Uterus (tissue), 2 donors: ENCODE data around the gene PTPN11.

Experiments used
- POLR2A ChIP-seq, 2 donors: fragments of 450-650 bp; IDR thresholded peaks; one replicate each; pipeline ENCODE4 v1.6.1; 2016; ENCODE audit warnings: antibody characterized with exemption in 2 of 2, mild to moderate bottlenecking in 1 of 2, moderate library complexity in 1 of 2
- TF ChIP-seq, protein P1 (sequence below), 4 experiments: fragments of 200-600 bp in 2 of 4; fragments of 450-650 bp in 2 of 4; sonication (generic) in 2 of 4; IDR thresholded peaks; one replicate each; pipeline ENCODE4 v1.5.1; 2016 to 2019; ENCODE audit warnings: antibody characterized with exemption in 4 of 4, mild to moderate bottlenecking in 2 of 4, moderate library complexity in 1 of 4

DNA sequence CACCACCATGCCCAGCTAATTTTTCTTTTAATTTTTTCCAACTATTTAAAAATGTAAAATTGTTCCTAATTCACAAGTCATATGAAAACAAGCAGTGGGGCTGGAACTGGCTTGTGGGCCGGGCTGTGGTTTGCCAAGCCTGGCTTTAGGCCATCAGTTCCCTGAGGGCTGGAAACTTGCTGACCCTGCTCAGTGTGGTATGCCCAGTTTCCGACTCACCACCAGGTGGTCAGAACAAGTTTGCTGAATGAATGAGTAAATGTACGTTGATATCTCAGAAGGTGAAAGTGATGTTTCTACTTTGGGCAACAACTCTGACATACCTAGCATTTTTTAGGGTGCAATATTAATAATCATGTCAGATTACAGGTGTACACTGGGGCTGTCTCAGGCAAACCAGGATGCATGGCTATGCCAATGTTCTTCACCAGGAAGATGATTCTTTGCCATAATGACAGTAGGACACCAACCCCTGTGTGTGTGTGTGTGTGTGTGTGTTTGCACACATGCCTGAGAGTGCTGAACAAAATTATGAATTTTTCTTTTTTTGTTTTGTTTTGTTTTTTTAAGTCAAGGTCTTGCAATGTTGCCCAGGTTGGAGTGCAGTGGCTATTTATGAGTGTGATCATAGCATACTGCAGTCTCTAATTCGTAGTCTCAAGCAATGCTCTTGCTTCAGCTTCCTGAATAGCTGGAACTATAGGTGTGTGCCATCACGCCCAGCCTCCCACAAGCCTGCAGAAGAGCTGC is 106.1 kb downstream of the PTPN11 start:
- TF ChIP-seq, protein P1, sequence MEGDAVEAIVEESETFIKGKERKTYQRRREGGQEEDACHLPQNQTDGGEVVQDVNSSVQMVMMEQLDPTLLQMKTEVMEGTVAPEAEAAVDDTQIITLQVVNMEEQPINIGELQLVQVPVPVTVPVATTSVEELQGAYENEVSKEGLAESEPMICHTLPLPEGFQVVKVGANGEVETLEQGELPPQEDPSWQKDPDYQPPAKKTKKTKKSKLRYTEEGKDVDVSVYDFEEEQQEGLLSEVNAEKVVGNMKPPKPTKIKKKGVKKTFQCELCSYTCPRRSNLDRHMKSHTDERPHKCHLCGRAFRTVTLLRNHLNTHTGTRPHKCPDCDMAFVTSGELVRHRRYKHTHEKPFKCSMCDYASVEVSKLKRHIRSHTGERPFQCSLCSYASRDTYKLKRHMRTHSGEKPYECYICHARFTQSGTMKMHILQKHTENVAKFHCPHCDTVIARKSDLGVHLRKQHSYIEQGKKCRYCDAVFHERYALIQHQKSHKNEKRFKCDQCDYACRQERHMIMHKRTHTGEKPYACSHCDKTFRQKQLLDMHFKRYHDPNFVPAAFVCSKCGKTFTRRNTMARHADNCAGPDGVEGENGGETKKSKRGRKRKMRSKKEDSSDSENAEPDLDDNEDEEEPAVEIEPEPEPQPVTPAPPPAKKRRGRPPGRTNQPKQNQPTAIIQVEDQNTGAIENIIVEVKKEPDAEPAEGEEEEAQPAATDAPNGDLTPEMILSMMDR (IDR thresholded peaks at IDR 0.05) = no peak
- no peak for TF ChIP-seq POLR2A (IDR thresholded peaks at IDR 0.05)
